ENCODE results near the gene GPAT2.
"Not testable (repeated sequence)": the region's sequence is repeated elsewhere in the genome, so short reads cannot be mapped to it uniquely, and the experiment has no call there.

The GPAT2 gene

DNA sequence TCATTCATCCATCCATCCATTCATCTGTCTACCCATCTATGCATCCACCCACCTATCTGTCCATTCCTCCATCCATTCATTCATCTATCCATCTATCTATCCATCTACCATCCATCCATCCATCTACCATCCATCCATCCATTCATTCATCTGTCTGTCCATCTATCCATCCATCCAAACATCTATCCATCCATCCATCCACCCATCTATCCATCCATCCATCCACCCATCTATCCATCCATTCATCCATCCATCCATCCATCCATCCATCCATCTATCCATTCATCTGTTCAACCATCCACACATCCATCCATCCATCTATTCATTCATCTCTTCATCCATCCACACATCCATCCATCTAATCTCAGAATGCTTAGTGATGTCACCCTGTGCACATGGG, 30.0 kb upstream of the GPAT2 start:
- not testable (repeated sequence) for DNase-seq

DNA sequence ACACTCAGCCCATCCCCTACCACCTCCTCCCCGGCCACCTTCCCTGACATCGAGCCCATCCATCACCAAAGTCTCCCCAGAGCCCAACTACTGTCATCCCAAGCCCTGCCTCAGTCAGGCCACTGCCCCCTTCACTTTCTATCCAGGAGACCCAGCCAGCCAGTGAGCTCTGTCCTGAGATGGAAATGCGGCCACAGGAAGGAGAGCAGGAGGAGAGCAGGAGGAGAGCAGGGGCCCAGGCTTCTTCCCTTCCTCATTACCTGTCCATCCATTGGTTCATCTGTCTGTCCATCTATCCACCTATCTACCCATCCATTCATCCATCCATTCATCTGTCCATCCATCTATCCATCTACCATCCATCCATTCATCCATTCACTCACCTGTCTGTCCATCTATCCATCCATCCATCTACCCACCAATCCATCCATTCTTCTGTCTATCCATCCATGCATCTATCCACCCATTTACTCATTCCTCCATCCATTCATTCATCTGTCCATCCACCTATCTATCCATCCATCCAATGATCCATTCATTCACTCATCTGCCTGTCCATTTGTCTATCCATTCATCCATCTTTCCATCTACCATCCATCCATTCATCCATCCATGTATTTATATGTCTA, 29.4 kb upstream of the GPAT2 start:
- not testable (repeated sequence) for DNase-seq

- peak; percentile 7 for DNase-seq
These were observed 28.6 kb upstream of the GPAT2 start for GRCh38 chr2:96063116-96063899.

DNA sequence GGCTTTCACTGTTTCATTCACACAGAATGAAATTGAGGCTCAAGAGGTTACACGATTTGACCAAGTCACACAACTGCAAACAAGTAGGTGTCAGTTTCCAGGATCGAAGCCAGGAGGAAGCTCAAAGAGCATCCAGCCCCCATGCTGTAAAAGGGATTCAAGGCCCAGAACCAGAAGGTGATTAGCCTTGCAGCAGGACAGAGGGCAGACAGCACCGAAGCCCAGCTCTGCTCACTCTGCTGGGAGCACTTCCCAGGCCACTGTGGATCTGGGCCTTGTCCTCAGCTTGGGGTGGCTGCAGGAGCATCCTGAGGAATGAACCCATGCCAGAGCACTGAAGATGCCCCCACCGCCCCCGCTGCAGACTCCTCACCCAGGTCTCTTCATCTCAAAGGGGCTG, 27.8 kb upstream of the GPAT2 start:
- not testable (repeated sequence) for DNase-seq

- DNase-seq = not testable (repeated sequence)
These were observed 27.2 kb upstream of the GPAT2 start for GRCh38 chr2:96061901-96062300.

- DNase-seq = not testable (repeated sequence)
These were observed 26.6 kb upstream of the GPAT2 start for GRCh38 chr2:96061197-96061817.

GRCh38 chr2:96060325-96060724, 25.6 kb upstream of the GPAT2 start:
- DNase-seq = not testable (repeated sequence)

DNA sequence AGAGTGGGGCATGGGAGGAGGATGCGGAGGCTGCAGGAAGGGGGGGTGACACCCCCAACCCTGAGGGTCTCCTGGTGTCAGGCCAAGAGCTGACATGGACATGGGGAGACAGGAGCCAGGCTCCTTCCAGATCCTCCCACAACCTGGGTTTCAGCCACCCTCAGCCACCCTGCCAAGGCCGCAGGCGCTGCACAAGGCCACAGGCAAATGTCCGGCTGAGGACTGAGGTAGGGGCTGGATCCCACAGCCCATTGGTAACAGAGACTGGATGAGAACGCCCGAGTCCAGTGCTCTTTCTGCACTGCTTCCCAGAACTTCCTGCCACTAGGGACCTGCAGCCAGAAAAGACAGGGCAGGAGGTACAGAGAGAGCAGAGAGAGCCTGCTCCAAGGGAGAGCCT, 24.7 kb upstream of the GPAT2 start:
- not testable (repeated sequence) for DNase-seq

- DNase-seq = not testable (repeated sequence)
These were observed 21.1 kb upstream of the GPAT2 start for GRCh38 chr2:96055830-96056229.

DNA sequence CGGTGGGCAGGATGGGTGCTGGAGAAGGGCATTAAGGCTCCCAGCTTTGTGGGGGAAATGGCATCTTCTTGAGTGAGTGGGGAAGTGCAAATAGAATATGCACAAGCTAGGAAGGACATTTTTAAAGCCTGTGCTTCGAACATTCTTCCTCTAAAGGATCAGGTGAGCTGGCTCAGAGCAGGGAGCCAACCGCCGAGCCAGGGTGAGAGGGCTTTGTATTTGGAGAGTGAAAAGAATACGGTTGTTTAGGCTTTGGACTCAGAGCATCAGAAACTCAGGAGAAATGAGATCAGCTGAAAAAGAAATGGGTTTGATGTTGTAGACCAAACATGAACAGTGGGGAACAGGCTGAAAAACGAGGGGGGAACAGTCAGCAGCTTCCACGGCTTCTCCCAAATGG, 19.8 kb upstream of the GPAT2 start:
- DNase-seq = not testable (repeated sequence)

GRCh38 chr2:96053385-96053784, 18.7 kb upstream of the GPAT2 start:
- not testable (repeated sequence) for DNase-seq

DNA sequence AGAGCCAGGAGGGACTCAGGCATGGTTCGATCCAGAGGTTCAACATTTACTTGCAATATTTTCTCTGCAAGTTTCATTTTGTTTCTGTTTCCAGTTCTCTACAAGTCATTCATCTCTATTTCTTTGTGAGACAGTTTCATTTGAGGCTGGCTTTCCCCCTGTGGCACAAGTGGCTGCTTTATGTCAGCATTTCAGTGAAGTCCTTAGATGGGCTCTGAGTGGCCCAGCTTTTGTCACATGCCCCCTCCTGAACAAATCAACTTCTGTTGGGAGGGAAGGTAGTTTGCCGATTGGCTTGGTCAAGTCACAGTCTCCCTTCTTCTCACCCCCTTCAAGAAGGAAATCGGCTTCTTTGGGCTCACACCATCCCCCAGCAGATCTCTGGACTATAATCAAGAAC, 17.9 kb upstream of the GPAT2 start:
- not testable (repeated sequence) for DNase-seq

- DNase-seq = not testable (repeated sequence)
These were observed 15.2 kb upstream of the GPAT2 start for GRCh38 chr2:96049917-96050262.

- not testable (repeated sequence) for DNase-seq
These were observed 14.6 kb upstream of the GPAT2 start for GRCh38 chr2:96049049-96049916.

DNA sequence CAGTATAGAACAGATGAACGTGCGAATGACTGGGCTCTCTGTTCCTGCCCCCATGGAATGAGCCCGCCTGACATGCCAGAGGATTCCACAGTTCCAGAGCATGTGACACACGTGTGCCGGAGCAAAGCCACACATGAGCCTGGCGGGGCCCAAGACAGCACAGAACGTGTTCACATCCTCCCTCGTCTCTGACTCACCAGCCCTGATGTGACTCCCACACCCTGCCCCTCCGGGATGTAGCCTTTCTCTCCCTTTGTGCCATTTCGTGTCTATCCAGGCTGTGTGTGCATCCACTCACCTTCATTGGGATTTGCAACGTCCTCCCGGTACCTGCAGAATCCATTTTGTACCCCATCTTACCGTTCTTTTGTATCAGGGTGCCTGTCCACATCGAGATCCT, 838 bp upstream of the GPAT2 start:
- DNase-seq = not testable (repeated sequence)

GRCh38 chr2:96033997-96034396, 719 bp downstream of the GPAT2 start:
- not testable (repeated sequence) for DNase-seq

DNA sequence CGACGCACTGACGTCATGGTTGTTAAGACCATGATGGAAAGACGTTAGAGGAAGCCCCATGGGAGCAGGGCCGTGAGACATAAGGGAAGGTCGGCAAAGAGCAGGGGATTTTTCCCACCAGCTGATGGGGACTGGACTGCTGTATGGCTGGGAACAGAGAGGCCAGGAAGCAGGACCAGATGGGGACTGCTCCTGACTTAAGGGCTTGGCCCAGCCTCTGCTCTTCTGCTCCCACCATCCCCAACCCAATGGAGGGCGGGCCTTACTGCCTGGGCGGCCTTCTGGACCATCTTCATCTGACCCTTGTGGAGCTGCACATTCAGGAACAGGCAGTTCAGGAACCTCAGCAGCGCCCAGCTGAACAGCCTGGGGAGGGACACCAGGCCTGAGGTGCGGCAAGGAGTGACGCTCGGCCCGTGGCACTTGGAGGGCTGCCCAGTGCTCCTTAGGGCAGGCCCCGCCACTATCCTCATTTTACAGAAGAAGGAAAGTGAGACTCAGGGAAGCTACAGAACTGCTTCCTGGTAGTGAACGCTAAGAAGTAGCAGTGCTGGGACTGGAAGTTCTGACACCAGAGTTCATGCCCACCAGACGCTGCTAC, 6.9 kb downstream of the GPAT2 start:
- not testable (repeated sequence) for DNase-seq

DNA sequence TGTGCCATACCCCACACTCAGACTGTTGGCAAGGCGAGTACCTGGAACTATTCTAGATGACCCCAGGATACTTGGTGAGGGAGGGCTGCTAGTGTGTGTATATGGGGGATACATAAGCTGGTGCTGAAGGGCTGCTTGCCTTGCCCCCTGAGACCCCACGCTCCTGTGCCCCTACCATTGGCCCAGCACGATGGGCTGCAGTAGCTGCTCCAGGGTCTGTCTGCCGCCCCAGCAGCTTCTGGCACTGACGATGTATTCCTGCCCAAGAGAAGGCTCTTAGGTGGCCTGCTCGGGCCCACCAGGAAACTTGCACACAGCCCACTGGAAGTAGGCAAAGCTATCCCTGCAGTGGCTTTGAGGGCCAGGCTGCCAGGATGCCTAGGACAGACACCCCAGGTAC, 9.0 kb downstream of the GPAT2 start:
- DNase-seq = not testable (repeated sequence)

- DNase-seq = no peak
These were observed 9.6 kb downstream of the GPAT2 start for GRCh38 chr2:96025194-96025492.

- no peak for DNase-seq
These were observed 10.2 kb downstream of the GPAT2 start for GRCh38 chr2:96024336-96025193.

DNA sequence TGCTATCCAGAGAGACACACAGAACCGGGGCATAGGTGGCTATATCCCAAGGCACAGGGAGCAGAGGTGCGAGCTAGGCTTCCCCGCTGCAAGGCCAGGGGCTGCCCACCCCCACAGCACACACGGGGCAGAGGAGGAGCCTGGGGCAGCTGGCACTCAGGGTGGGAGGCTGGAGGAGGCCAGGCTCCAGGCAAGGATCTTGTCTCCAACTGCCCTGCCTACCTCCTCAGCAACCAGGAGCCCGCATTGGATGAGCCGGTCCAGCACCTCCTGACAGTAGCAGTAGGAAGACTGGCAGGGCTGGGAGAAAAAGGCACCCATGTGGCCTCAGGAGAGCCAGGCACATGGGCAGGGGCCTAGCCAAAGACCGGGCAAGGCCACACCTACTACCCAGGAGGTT, 11.0 kb downstream of the GPAT2 start:
- DNase-seq = not testable (repeated sequence)

All from CD4-positive, alpha-beta T cell treated with Interleukin-12 subunit alpha and Interleukin-12 subunit beta, for 1 hour (primary cell).